IMR-90 (cell line): ENCODE results near the gene NIPSNAP3A. TPM values are rescaled to one million over a fixed set of nuclear protein-coding genes. Genes with fewer than 3 reads are reported as not detected.

Experiments used
- polyA plus RNA-seq, 3 experiments: library from polyadenylated mRNA; depleted of rRNA; stranded (reverse); fragments of >200 nt; gene quantifications; 2 replicates each; pipeline ENCODE4 v1.2.3, GENCODE V29; 2012; ENCODE audit warnings: low replicate concordance in 1 of 3
- total RNA-seq: library from RNA; depleted of rRNA; stranded (reverse); fragments of >200 nt; gene quantifications from 2 replicates; pipeline ENCODE4 v1.2.3, GENCODE V29; 2012; rRNA removed

The NIPSNAP3A gene
- total and polyA plus RNA-seq, 2 of the 4 experiments (the other 2 are of a cell fraction): 21.4 to 32.1 TPM

Other genes starting within 250 kb of the NIPSNAP3A start
- gene OR13F1, start 243.4 kb upstream of the NIPSNAP3A start, total RNA-seq: not detected in 2 replicates
- gene OR13F1, start 243.4 kb upstream of the NIPSNAP3A start, polyA plus RNA-seq (2012; rRNA removed): not detected in 2 replicates
- not detected in 2 replicates for gene OR13C4, start 220.5 kb upstream of the NIPSNAP3A start, total RNA-seq
- not detected in 2 replicates for gene OR13C4, start 220.5 kb upstream of the NIPSNAP3A start, polyA plus RNA-seq (2012; rRNA removed)
- not detected in 2 replicates for gene OR13C3, start 210.8 kb upstream of the NIPSNAP3A start, total RNA-seq
- gene OR13C3, start 210.8 kb upstream of the NIPSNAP3A start, polyA plus RNA-seq (2012; rRNA removed): not detected in 2 replicates
- not detected in 2 replicates for gene OR13C8, start 178.5 kb upstream of the NIPSNAP3A start, total RNA-seq
- gene OR13C8, start 178.5 kb upstream of the NIPSNAP3A start, polyA plus RNA-seq (2012; rRNA removed): not detected in 2 replicates
- not detected in 2 replicates for gene OR13C5, start 148.3 kb upstream of the NIPSNAP3A start, total RNA-seq
- not detected in 2 replicates for gene OR13C5, start 148.3 kb upstream of the NIPSNAP3A start, polyA plus RNA-seq (2012; rRNA removed)
- gene OR13C2, start 142.1 kb upstream of the NIPSNAP3A start, total RNA-seq: not detected in 2 replicates
- not detected in 2 replicates for gene OR13C2, start 142.1 kb upstream of the NIPSNAP3A start, polyA plus RNA-seq (2012; rRNA removed)
- gene OR13C9, start 129.5 kb upstream of the NIPSNAP3A start, total RNA-seq: not detected in 2 replicates
- not detected in 2 replicates for gene OR13C9, start 129.5 kb upstream of the NIPSNAP3A start, polyA plus RNA-seq (2012; rRNA removed)
- not detected in 2 replicates for gene OR13D1, start 53.2 kb upstream of the NIPSNAP3A start, total RNA-seq
- gene OR13D1, start 53.2 kb upstream of the NIPSNAP3A start, polyA plus RNA-seq (2012; rRNA removed): not detected in 2 replicates
- 0.18 and 0.28 TPM in 2 replicates for gene NIPSNAP3B, start 16.4 kb downstream of the NIPSNAP3A start, total RNA-seq
- gene NIPSNAP3B, start 16.4 kb downstream of the NIPSNAP3A start, polyA plus RNA-seq (2012; rRNA removed): 0.24 and 0.33 TPM in 2 replicates
- gene ABCA1, start 180.5 kb downstream of the NIPSNAP3A start, total RNA-seq: 43.6 and 52.2 TPM in 2 replicates
- gene ABCA1, start 180.5 kb downstream of the NIPSNAP3A start, polyA plus RNA-seq (2012; rRNA removed): 4.3 and 5.8 TPM in 2 replicates